Endothelial cell of umbilical vein (primary cell): Measurements from ENCODE around the gene MED12L. TPM values are rescaled to one million over a fixed set of nuclear protein-coding genes. Genes with fewer than 3 reads are reported as not detected.
"Not testable (repeated sequence)": the region's sequence is repeated elsewhere in the genome, so short reads cannot be mapped to it uniquely, and the experiment has no call there.

Experiments used
- BruUV-seq: library from RNA; stranded (reverse); fragments of 400-500 nt; replicated peaks from 2 replicates; lab custom pipeline; 2021; lab: Mats Ljungman, UMichigan
- CTCF ChIA-PET: fragments of 300-600, 350-600 bp; sonication (Branson Sonifier 250); formaldehyde crosslinking; loops from one replicate; lab custom pipeline; 2021; ENCODE audit warnings: antibody characterized with exemption, inconsistent platforms; lab: Charles Lee
- POLR2A ChIA-PET: fragments of 300-600, 350-600 bp; sonication (Branson Sonifier 250); formaldehyde crosslinking; loops from one replicate; lab custom pipeline; 2021; ENCODE audit warnings: antibody characterized with exemption, inconsistent platforms; lab: Charles Lee
- DNase-seq: peaks from one replicate; pipeline ENCODE4 v3.0.0-alpha.2; 2011; ENCODE audit warnings: low read depth, low spot score
- FAIRE-seq: peaks from 2 replicates; lab custom pipeline; 2011; peaks lifted over from hg19 to GRCh38; lab: Jason Lieb, UNC
- H2AFZ ChIP-seq: 2 replicates; pipeline ENCODE4 v1.6.0; 2012; ENCODE audit warnings: low read depth, low read length, control low read depth, inconsistent platforms
- H3K27ac ChIP-seq: 2 replicates; pipeline ENCODE4 v1.5.1; 2011; ENCODE audit warnings: low read depth, mild to moderate bottlenecking, control low read depth, low read length, moderate library complexity; ENCODE audit not compliant: insufficient read depth
- H3K27me3 ChIP-seq, 2 experiments: 2 replicates each; pipeline versions ENCODE4 v1.6.0 to v1.6.1; 2011; ENCODE audit warnings: low read length in 2 of 2, mixed read lengths in 1 of 2; ENCODE audit not compliant: control insufficient read depth in 2 of 2, insufficient read depth in 2 of 2
- H3K36me3 ChIP-seq, 2 experiments: 2 replicates in 1 of 2; 3 replicates in 1 of 2; pipeline ENCODE4 v1.5.1; 2011; ENCODE audit warnings: low read length in 2 of 2, mild to moderate bottlenecking in 1 of 2, moderate library complexity in 1 of 2; ENCODE audit not compliant: control insufficient read depth in 2 of 2, insufficient read depth in 2 of 2; ENCODE audit errors: extremely low read depth in 1 of 2
- H3K4me1 ChIP-seq: 3 replicates; pipeline ENCODE4 v1.5.1; 2011; ENCODE audit warnings: mild to moderate bottlenecking, low read length; ENCODE audit not compliant: control insufficient read depth, insufficient read depth; ENCODE audit errors: extremely low read depth
- H3K4me2 ChIP-seq: 2 replicates; pipeline ENCODE4 v1.6.1; 2011; ENCODE audit warnings: low read length, control low read depth, mixed read lengths; ENCODE audit not compliant: insufficient read depth
- H3K4me3 ChIP-seq, 3 experiments: fragments of 200-600 bp in 1 of 3; sonication (generic), shearing (Covaris generic) in 1 of 3; replicated peaks in 1 of 3; 2 replicates each; pipeline ENCODE4 v1.5.1; 2011 to 2016; ENCODE audit warnings: control low read depth in 3 of 3, low read length in 3 of 3, mild to moderate bottlenecking in 2 of 3, inconsistent platforms in 1 of 3, low read depth in 1 of 3, moderate library complexity in 1 of 3; ENCODE audit not compliant: insufficient read depth in 1 of 3
- H3K79me2 ChIP-seq: 2 replicates; pipeline ENCODE4 v1.6.0; 2012; ENCODE audit warnings: low read length, inconsistent platforms; ENCODE audit not compliant: control insufficient read depth, insufficient read depth
- H3K9ac ChIP-seq: replicated peaks from 2 replicates; pipeline ENCODE3; 2011; ENCODE audit warnings: low read length, control low read depth; ENCODE audit not compliant: insufficient read depth; ENCODE audit errors: extremely low read depth
- H3K9me1 ChIP-seq: replicated peaks from 3 replicates; pipeline ENCODE4 v1.6.0; 2011; ENCODE audit warnings: mild to moderate bottlenecking, low read length; ENCODE audit not compliant: control insufficient read depth, insufficient read depth; ENCODE audit errors: extremely low read depth
- H3K9me3 ChIP-seq: replicated peaks from 2 replicates; pipeline ENCODE4 v1.5.1; 2012; ENCODE audit warnings: low read length, inconsistent platforms; ENCODE audit not compliant: control insufficient read depth, insufficient read depth
- H4K20me1 ChIP-seq: replicated peaks from 2 replicates; pipeline ENCODE3; 2011; ENCODE audit warnings: mild to moderate bottlenecking, low read length; ENCODE audit not compliant: control insufficient read depth, insufficient read depth; ENCODE audit errors: extremely low read depth
- GATA2 ChIP-seq: IDR thresholded peaks from 2 replicates; pipeline ENCODE4 v1.7.0; 2011; ENCODE audit warnings: low read depth, mild to moderate bottlenecking, moderate library complexity, mixed read lengths, low read length; ENCODE audit not compliant: insufficient read length, insufficient read depth
- dilution Hi-C: fragments of 300-500 bp; cut with MboI; formaldehyde crosslinking; loops from one replicate; pipeline ENCODE4 v1.15.0; 2019; ENCODE audit warnings: low sequenced_read_pairs; ENCODE audit not compliant: extremely low pct_ligation_motif_present
- intact Hi-C: fragments of 100-400 bp; cut with micrococcal nuclease; formaldehyde crosslinking; loops from one replicate; pipeline ENCODE4 v1.10.0; 2022
- polyA plus RNA-seq, 4 experiments: library from polyadenylated mRNA; depleted of rRNA in 3 of 4; stranded (reverse) in 3 of 4; unstranded in 1 of 4; fragments of >200 nt; gene quantifications; 2 replicates each; pipeline versions ENCODE4 v1.2.1 to v1.2.3, GENCODE V29; 2011 to 2012; ENCODE audit warnings: missing spikeins in 1 of 4
- total RNA-seq: library from RNA; stranded (reverse); gene quantifications from 2 replicates; pipeline ENCODE4 v1.2.3, GENCODE V29; 2021
- TF ChIP-seq, protein P1 (sequence below), 2 donors: IDR thresholded peaks; 1 replicate in 1 of 2; 2 replicates in 1 of 2; pipeline ENCODE4 v1.5.1; 2011; ENCODE audit warnings: low read length in 2 of 2, mild to moderate bottlenecking in 2 of 2, moderate library complexity in 2 of 2, control low read depth in 1 of 2, inconsistent platforms in 1 of 2, low read depth in 1 of 2; ENCODE audit not compliant: insufficient read depth in 1 of 2; ENCODE audit errors: extremely low read depth in 1 of 2

Gene MED12L
- total and polyA plus RNA-seq, 2 donors (not counting 3 experiments of a cell fraction or from before 2014, with no cell fraction given), result 0.03 to 0.27 TPM

DNA sequence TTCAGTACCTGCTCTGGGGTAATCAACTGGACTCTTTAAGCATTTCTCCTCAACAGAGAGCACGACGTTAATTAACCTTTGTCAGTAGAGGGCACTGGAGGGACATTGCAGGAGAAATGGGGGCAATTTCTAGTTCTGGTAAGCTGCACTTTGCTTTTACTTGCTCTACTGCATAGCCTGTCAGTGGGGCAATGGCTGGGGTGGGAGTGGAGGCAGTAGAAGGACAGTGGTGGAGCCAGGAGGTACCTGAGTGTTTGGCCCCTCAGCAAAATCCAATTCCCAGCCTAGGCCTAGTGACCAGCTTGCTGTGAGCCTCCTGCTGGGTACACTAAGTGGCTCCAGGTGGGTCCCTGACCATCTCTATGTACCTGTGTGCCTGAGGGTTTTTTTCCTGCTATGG lies 18.3 kb upstream of the MED12L start:
- Histone ChIP-seq H3K27me3 (peaks cover 4% of the 10 kb centered on the region in 2 experiments), H3K9me1 (no peaks in the 10 kb centered on the region), H3K4me2 (no peak overlapping the region), H3K9ac (no peak overlapping the region), H4K20me1 (no peaks in the 10 kb centered on the region), H3K36me3 (no peaks in the 10 kb centered on the region), H3K4me3 (no peak overlapping the region), H3K79me2 (no peaks in the 10 kb centered on the region), H2AFZ (no peak overlapping the region), H3K4me1 (no peaks in the 10 kb centered on the region), H3K9me3 (no peaks in the 10 kb centered on the region), H3K27ac (no peak overlapping the region)
- DNase-seq (no peak), FAIRE-seq (peak; percentile 35)
- TF ChIP-seq, protein P1, sequence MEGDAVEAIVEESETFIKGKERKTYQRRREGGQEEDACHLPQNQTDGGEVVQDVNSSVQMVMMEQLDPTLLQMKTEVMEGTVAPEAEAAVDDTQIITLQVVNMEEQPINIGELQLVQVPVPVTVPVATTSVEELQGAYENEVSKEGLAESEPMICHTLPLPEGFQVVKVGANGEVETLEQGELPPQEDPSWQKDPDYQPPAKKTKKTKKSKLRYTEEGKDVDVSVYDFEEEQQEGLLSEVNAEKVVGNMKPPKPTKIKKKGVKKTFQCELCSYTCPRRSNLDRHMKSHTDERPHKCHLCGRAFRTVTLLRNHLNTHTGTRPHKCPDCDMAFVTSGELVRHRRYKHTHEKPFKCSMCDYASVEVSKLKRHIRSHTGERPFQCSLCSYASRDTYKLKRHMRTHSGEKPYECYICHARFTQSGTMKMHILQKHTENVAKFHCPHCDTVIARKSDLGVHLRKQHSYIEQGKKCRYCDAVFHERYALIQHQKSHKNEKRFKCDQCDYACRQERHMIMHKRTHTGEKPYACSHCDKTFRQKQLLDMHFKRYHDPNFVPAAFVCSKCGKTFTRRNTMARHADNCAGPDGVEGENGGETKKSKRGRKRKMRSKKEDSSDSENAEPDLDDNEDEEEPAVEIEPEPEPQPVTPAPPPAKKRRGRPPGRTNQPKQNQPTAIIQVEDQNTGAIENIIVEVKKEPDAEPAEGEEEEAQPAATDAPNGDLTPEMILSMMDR (IDR thresholded peaks at IDR 0.05; ENCODE audit: extremely low read depth in 1 of 2, insufficient read depth in 1 of 2, low read depth in 1 of 2, low read length in 2 of 2), result peak in 1 of 2 donors; percentile 17
- TF ChIP-seq GATA2, result no peak
- BruUV-seq, result no TSS peak
- dilution Hi-C loops (no loop called here), intact Hi-C loops (loop anchor here (1.0 kb wide), 2 partner anchors 18 to 79 kb away; partner anchors contain the start of gene MED12L)
- CTCF ChIA-PET, result interaction anchor here (0.7 to 3.3 kb wide), 5 partner anchors 16 to 79 kb away, joined by 3 to 10 read pairs (median 4); partner anchors contain the start of gene MED12L
- POLR2A ChIA-PET, result no interaction called here

DNA sequence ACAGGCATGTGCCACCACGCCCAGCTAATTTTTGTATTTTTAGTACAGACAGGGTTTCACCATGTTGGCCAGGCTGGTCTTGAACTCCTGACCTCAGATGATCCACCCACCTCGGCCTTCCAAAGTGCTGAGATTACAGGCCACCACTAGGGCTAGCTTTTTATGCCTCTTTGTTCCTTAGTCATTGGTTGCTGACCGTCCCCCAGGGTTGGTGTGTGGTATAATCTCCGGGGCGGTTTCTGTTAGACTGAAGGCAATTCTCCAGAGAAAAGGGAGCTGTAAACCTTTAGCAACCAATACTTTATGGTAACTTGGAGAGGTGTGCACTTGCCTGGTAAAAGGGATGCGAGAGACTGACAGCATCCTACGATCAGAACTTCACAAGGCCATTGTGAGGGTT lies 12.6 kb upstream of the MED12L start:
- H3K4me3 ChIP-seq, H3K4me1 ChIP-seq, H3K27me3 ChIP-seq, H3K9me1 ChIP-seq, POLR2A ChIA-PET, H3K9ac ChIP-seq, DNase-seq, H3K4me2 ChIP-seq, H3K27ac ChIP-seq, H2AFZ ChIP-seq, BruUV-seq, H4K20me1 ChIP-seq, dilution Hi-C loops, H3K9me3 ChIP-seq, H3K36me3 ChIP-seq, H3K79me2 ChIP-seq, intact Hi-C loops, FAIRE-seq: not testable (repeated sequence)
- CTCF ChIA-PET, result interaction anchor here (0.5 kb wide), 1 partner anchor 56 kb away, joined by 3 read pairs; no protein-coding TSS in a partner anchor
